ENCODE measurements around the gene SH3GL2. TPM values are rescaled to one million over a fixed set of nuclear protein-coding genes. Genes with fewer than 3 reads are reported as not detected.

Gene SH3GL2
- total and polyA plus RNA-seq, 7 experiments from 2014 or later = not detected

DNA sequence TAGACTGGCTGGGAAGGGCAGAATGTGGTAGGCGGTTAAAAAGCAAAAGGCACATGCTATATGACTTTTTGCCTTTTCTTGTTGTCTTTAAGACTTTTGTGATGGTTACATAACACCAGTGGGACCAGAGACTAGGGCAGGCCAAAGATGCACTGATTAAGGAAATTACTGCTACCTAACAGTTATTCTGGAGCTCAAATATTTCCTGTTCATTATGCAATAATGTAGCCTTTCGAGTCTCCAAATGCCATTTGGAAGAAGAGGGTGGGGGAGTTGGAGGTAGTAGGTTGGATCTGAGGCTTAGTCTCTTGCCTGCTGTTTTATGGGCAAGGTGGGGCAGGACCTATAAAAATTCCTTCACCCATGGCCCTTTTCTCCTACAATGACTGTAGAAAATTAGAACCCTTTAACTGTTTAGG lies 51.7 kb downstream of the SH3GL2 start:
- peaks cover 0 to 4% (median 0%) of the 10 kb centered on the region in 5 donors for H3K36me3 Mint-ChIP-seq
- CTCF ChIA-PET = no interaction called here

DNA sequence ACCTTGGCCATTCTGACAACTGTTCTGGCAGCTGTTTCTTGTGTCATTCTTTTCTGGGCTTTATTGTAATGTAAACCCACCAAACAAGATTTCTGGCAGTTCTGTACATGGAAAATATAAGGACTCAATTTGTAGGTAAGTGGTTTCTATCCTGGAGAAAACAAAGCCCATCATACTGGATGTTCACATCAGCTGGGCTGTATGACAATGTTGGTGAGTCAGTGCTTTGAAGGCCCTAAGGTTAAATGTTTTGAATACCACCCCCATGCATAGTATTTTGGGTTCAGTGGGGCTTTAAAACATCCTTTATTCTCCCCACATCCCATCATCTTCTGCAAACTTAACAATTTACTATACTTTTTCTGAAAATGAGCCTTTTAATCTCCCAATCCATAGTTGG lies 52.5 kb downstream of the SH3GL2 start:
- H3K4me1 ChIP-seq (ENCODE audit: control insufficient read depth in 2 of 2, insufficient read depth in 2 of 2, low read length in 2 of 2) = no peaks in the 10 kb centered on the region
- no peak overlapping the region for H3K4me3 ChIP-seq (ENCODE audit: low read length)
- H3K27ac ChIP-seq (ENCODE audit: low read depth, low read length) = no peak overlapping the region
- H3K27me3 ChIP-seq (ENCODE audit: control insufficient read depth in 2 of 2, insufficient read depth in 2 of 2, low read length in 2 of 2) = no peaks in the 10 kb centered on the region
- POLR2A ChIA-PET = no interaction called here
- Mint-ChIP-seq H3K4me3 (no peak overlapping the region), H3K4me1 (no peaks in the 10 kb centered on the region), H3K36me3 (peaks cover 0 to 4% (median 0%) of the 10 kb centered on the region in 5 donors), H3K27ac (no peak overlapping the region), H3K27me3 (peaks cover 0 to 5% (median 0%) of the 10 kb centered on the region in 5 donors), H3K9me3 (peaks cover 0 to 14% (median 2%) of the 10 kb centered on the region in 11 donors)
- intact Hi-C loops (cut with micrococcal nuclease) = no loop called here
- peaks cover 0 to 7% (median 0%) of the 10 kb centered on the region in 3 experiments for H3K9me3 ChIP-seq (ENCODE audit: control insufficient read depth in 2 of 3, low read length in 3 of 3)
- H3K36me3 ChIP-seq (ENCODE audit: control insufficient read depth in 2 of 3, insufficient read depth in 3 of 3, low read length in 3 of 3) = no peaks in the 10 kb centered on the region
- CTCF ChIA-PET = no interaction called here
- DNase-seq (no peak), ATAC-seq (no peak)

More for the DNA sequence above, 51.7 kb downstream of the SH3GL2 start:
- Mint-ChIP-seq H3K4me3 (no peak overlapping the region), H3K4me1 (no peaks in the 10 kb centered on the region), H3K9me3 (peaks cover 0 to 14% (median 2%) of the 10 kb centered on the region in 11 donors), H3K27ac (no peak overlapping the region), H3K27me3 (peaks cover 0 to 5% (median 0%) of the 10 kb centered on the region in 5 donors)
- peaks cover 0 to 1% (median 0%) of the 10 kb centered on the region in 3 experiments for H3K9me3 ChIP-seq (ENCODE audit: control insufficient read depth in 2 of 3, low read length in 3 of 3)
- H3K27ac ChIP-seq (ENCODE audit: low read depth, low read length) = no peak overlapping the region
- POLR2A ChIA-PET = no interaction called here
- H3K4me3 ChIP-seq (ENCODE audit: low read length) = no peak overlapping the region
- intact Hi-C loops (cut with micrococcal nuclease) = no loop called here
- H3K4me1 ChIP-seq (ENCODE audit: control insufficient read depth in 2 of 2, insufficient read depth in 2 of 2, low read length in 2 of 2) = no peaks in the 10 kb centered on the region
- ATAC-seq (no peak), DNase-seq (no peak)
- H3K36me3 ChIP-seq (ENCODE audit: control insufficient read depth in 2 of 3, insufficient read depth in 3 of 3, low read length in 3 of 3) = no peaks in the 10 kb centered on the region
- H3K27me3 ChIP-seq (ENCODE audit: control insufficient read depth in 2 of 2, insufficient read depth in 2 of 2, low read length in 2 of 2) = no peaks in the 10 kb centered on the region

DNA sequence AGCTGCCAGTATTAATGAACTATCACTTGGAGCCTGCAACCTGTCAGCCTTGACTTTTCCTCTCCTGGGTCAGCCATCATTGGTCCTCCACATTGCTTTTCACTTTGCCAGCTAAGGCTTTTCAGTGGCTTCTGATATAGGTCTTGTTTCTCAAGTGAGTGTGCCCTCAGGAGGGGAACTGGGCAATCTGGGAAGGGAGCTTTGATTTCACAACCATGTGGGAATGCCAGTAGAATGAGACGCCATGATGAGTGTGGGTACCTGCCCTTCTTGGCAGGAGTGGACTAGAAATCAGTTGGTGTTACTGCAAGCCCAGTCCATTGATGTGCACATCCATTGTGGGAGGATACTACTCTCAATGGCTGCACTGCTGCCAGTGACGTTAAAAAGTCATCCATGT lies 54.1 kb downstream of the SH3GL2 start:
- ATAC-seq = no peak
- DNase-seq = no peak
- H3K27ac ChIP-seq (ENCODE audit: low read depth, low read length) = no peak overlapping the region
- H3K4me1 ChIP-seq (ENCODE audit: control insufficient read depth in 2 of 2, insufficient read depth in 2 of 2, low read length in 2 of 2) = no peaks in the 10 kb centered on the region
- no peaks in the 10 kb centered on the region for H3K36me3 ChIP-seq (ENCODE audit: control insufficient read depth in 2 of 3, insufficient read depth in 3 of 3, low read length in 3 of 3)
- Mint-ChIP-seq H3K36me3 (no peaks in the 10 kb centered on the region), H3K27me3 (peaks cover 0 to 5% (median 0%) of the 10 kb centered on the region in 5 donors), H3K4me3 (no peak overlapping the region), H3K4me1 (no peaks in the 10 kb centered on the region), H3K27ac (no peak overlapping the region), H3K9me3 (peaks cover 0 to 10% (median 0%) of the 10 kb centered on the region in 11 donors)
- ChIA-PET CTCF (no interaction called here), POLR2A (no interaction called here)
- no peak overlapping the region for H3K4me3 ChIP-seq (ENCODE audit: low read length)
- no peaks in the 10 kb centered on the region for H3K27me3 ChIP-seq (ENCODE audit: control insufficient read depth in 2 of 2, insufficient read depth in 2 of 2, low read length in 2 of 2)
- peaks cover 0 to 7% (median 0%) of the 10 kb centered on the region in 3 experiments for H3K9me3 ChIP-seq (ENCODE audit: control insufficient read depth in 2 of 3, low read length in 3 of 3)
- intact Hi-C loops (cut with micrococcal nuclease) = no loop called here

DNA sequence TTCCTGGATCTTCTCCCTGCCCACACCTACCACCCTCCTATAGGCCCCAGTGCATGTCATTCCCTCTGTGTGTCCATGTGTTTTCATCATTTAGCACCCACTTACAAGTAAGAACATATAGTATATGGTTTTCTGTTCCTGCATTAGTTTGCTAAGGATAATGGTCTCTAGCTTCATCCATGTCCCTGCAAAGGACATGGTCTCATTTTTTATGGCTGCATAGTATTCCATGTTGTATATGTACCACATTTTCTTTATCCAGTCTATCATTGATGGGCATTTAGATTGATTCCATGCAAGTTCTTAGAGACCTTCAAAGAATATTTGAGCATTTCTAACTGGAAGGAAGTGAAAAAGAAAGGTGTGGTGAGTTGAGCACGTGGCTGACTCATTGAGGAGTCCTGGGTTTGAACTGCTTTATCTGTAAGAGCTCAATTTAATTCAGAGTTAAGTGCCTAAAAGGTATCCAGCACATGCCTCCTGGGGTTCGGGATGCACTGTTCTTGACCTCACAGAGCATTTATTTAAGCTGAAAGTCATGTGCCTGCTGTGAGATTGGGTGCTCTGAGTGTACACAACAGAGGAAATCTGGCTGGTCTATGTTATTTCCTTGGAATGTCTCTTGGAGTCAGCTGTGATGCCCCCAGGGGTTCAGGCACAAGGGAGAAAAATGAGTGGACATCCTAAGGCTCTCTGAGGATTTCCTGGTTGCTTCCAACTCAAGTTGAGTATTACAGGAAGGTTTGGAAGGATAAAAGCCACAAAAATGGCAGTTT lies 56.4 kb downstream of the SH3GL2 start:
- Histone ChIP-seq H3K4me3 (ENCODE audit: low read length) (no peak overlapping the region), H3K27ac (ENCODE audit: low read depth, low read length) (no peak overlapping the region), H3K36me3 (ENCODE audit: control insufficient read depth in 2 of 3, insufficient read depth in 3 of 3, low read length in 3 of 3) (no peaks in the 10 kb centered on the region), H3K27me3 (ENCODE audit: control insufficient read depth in 2 of 2, insufficient read depth in 2 of 2, low read length in 2 of 2) (no peaks in the 10 kb centered on the region), H3K9me3 (ENCODE audit: control insufficient read depth in 2 of 3, low read length in 3 of 3) (peaks cover 0 to 7% (median 0%) of the 10 kb centered on the region in 3 experiments), H3K4me1 (ENCODE audit: control insufficient read depth in 2 of 2, insufficient read depth in 2 of 2, low read length in 2 of 2) (no peaks in the 10 kb centered on the region)
- ATAC-seq (no peak), DNase-seq (no peak)
- intact Hi-C loops (cut with micrococcal nuclease) = no loop called here
- Mint-ChIP-seq H3K9me3 (peaks cover 0 to 10% (median 0%) of the 10 kb centered on the region in 11 donors), H3K36me3 (no peaks in the 10 kb centered on the region), H3K27ac (no peak overlapping the region), H3K4me3 (no peak overlapping the region), H3K27me3 (no peaks in the 10 kb centered on the region), H3K4me1 (no peaks in the 10 kb centered on the region)
- POLR2A ChIA-PET = no interaction called here
- CTCF ChIA-PET = no interaction called here

DNA sequence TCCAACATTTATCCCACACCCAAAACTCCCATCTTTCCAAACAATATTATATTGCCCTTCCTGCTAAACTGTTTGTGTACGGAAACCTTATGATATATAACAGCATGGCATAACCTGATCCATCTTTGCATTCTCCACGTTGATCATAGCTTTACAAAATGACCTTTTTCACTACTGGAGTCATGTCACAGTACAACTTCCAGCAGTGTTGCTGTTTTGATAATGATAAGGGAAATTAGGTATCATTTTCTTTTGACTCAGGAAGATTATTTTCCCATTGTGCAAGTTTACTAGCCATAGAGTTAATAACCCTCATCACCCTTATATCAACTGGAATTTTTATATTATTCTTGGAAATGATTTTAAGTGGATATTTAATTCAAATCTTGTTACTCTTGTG lies 57.5 kb downstream of the SH3GL2 start:
- H3K4me3 ChIP-seq (ENCODE audit: low read length) = no peak overlapping the region

DNA sequence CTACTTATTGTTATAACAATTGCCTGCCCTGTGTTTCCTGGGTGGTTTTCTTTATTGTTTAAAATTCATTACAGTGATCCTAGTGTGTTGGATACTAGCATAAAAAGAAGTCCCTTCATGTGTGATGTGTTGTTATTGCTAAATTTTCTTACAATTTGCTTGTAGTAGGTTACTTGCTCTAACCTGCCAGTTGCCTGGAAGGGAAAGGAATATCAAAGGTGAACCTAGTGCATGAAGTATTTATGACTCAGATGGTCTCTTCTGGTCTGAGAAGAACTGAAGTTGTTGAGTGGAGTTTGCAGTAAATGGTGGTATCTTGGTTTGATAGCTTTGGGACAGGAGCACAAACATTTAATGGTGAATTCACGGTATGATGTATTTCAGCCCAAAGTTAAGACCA lies 58.0 kb downstream of the SH3GL2 start:
- DNase-seq (no peak), ATAC-seq (no peak)
- H3K4me1 Mint-ChIP-seq = no peaks in the 10 kb centered on the region
- peaks cover 0 to 7% (median 0%) of the 10 kb centered on the region in 3 experiments for H3K9me3 ChIP-seq (ENCODE audit: control insufficient read depth in 2 of 3, low read length in 3 of 3)
- intact Hi-C loops (cut with micrococcal nuclease) = no loop called here
- no peak overlapping the region for H3K4me3 ChIP-seq (ENCODE audit: low read length)
- no peaks in the 10 kb centered on the region for H3K36me3 Mint-ChIP-seq
- H3K36me3 ChIP-seq (ENCODE audit: control insufficient read depth in 2 of 3, insufficient read depth in 3 of 3, low read length in 3 of 3) = no peaks in the 10 kb centered on the region
- POLR2A ChIA-PET = no interaction called here
- no peak overlapping the region for H3K27ac Mint-ChIP-seq
- peaks cover 0 to 10% (median 0%) of the 10 kb centered on the region in 11 donors for H3K9me3 Mint-ChIP-seq
- H3K27me3 Mint-ChIP-seq = no peaks in the 10 kb centered on the region
- H3K4me3 Mint-ChIP-seq = no peak overlapping the region
- no peaks in the 10 kb centered on the region for H3K4me1 ChIP-seq (ENCODE audit: control insufficient read depth in 2 of 2, insufficient read depth in 2 of 2, low read length in 2 of 2)
- H3K27ac ChIP-seq (ENCODE audit: low read depth, low read length) = no peak overlapping the region
- H3K27me3 ChIP-seq (ENCODE audit: control insufficient read depth in 2 of 2, insufficient read depth in 2 of 2, low read length in 2 of 2) = no peaks in the 10 kb centered on the region
- CTCF ChIA-PET = no interaction called here

More for the DNA sequence above, 57.5 kb downstream of the SH3GL2 start:
- ATAC-seq (no peak), DNase-seq (no peak)
- Histone ChIP-seq H3K9me3 (ENCODE audit: control insufficient read depth in 2 of 3, low read length in 3 of 3) (peaks cover 0 to 7% (median 0%) of the 10 kb centered on the region in 3 experiments), H3K27ac (ENCODE audit: low read depth, low read length) (no peak overlapping the region), H3K36me3 (ENCODE audit: control insufficient read depth in 2 of 3, insufficient read depth in 3 of 3, low read length in 3 of 3) (no peaks in the 10 kb centered on the region), H3K4me1 (ENCODE audit: control insufficient read depth in 2 of 2, insufficient read depth in 2 of 2, low read length in 2 of 2) (no peaks in the 10 kb centered on the region), H3K27me3 (ENCODE audit: control insufficient read depth in 2 of 2, insufficient read depth in 2 of 2, low read length in 2 of 2) (no peaks in the 10 kb centered on the region)
- Mint-ChIP-seq H3K4me3 (no peak overlapping the region), H3K9me3 (peaks cover 0 to 10% (median 0%) of the 10 kb centered on the region in 11 donors), H3K4me1 (no peaks in the 10 kb centered on the region), H3K27ac (no peak overlapping the region), H3K36me3 (no peaks in the 10 kb centered on the region), H3K27me3 (no peaks in the 10 kb centered on the region)
- CTCF ChIA-PET = no interaction called here
- intact Hi-C loops (cut with micrococcal nuclease) = no loop called here
- POLR2A ChIA-PET = no interaction called here

DNA sequence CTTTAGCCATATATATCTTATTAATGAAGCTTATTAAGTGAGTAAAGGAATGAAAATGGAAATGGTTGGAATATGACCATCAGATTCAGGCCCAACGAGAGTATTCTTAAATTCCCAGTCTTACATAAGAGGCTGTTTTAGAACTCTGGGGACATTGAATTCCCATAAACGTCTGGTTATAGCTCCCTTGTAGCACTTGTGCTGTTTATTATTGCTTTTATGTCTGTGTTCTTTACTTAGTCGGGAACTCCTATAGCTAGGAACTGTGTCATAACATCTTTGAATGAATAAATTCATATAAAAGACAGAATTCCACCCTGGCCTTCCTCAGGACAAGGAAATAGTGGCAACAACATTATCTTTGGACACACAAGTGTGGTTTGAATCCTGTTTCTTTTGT lies 58.4 kb downstream of the SH3GL2 start:
- H3K36me3 Mint-ChIP-seq = no peaks in the 10 kb centered on the region
- Histone ChIP-seq H3K4me1 (ENCODE audit: control insufficient read depth in 2 of 2, insufficient read depth in 2 of 2, low read length in 2 of 2) (no peaks in the 10 kb centered on the region), H3K27ac (ENCODE audit: low read depth, low read length) (no peak overlapping the region), H3K36me3 (ENCODE audit: control insufficient read depth in 2 of 3, insufficient read depth in 3 of 3, low read length in 3 of 3) (no peaks in the 10 kb centered on the region), H3K9me3 (ENCODE audit: control insufficient read depth in 2 of 3, low read length in 3 of 3) (peaks cover 0 to 7% (median 0%) of the 10 kb centered on the region in 3 experiments), H3K27me3 (ENCODE audit: control insufficient read depth in 2 of 2, insufficient read depth in 2 of 2, low read length in 2 of 2) (no peaks in the 10 kb centered on the region), H3K4me3 (ENCODE audit: low read length) (no peak overlapping the region)
- no peak overlapping the region for H3K27ac Mint-ChIP-seq
- peaks cover 0 to 10% (median 0%) of the 10 kb centered on the region in 11 donors for H3K9me3 Mint-ChIP-seq
- ATAC-seq (no peak), DNase-seq (no peak)
- no peaks in the 10 kb centered on the region for H3K4me1 Mint-ChIP-seq
- POLR2A ChIA-PET = no interaction called here
- no peaks in the 10 kb centered on the region for H3K27me3 Mint-ChIP-seq
- no peak overlapping the region for H3K4me3 Mint-ChIP-seq
- intact Hi-C loops (cut with micrococcal nuclease) = no loop called here
- CTCF ChIA-PET = no interaction called here
